ENCODE data around the gene PTPN21. TPM values are rescaled to one million over a fixed set of nuclear protein-coding genes. Genes with fewer than 3 reads are reported as not detected.

PTPN21 gene
- total RNA-seq, 1 experiment from 2014 or later = 7.4 TPM

- no peak for DNase-seq (ENCODE audit: low read depth)
Observed at GRCh38 chr14:88504602-88505001, 50.2 kb downstream of the PTPN21 start.

GRCh38 chr14:88503754-88504406 is 50.9 kb downstream of the PTPN21 start:
- no peak for DNase-seq (ENCODE audit: low read depth)

GRCh38 chr14:88502740-88503139 is 52.1 kb downstream of the PTPN21 start:
- DNase-seq (ENCODE audit: low read depth) = no peak

GRCh38 chr14:88500611-88501010 is 54.2 kb downstream of the PTPN21 start:
- no peak for DNase-seq (ENCODE audit: low read depth)

- DNase-seq (ENCODE audit: low read depth) = no peak
Observed at GRCh38 chr14:88499225-88499624, 55.6 kb downstream of the PTPN21 start.

GRCh38 chr14:88496414-88496813 is 58.4 kb downstream of the PTPN21 start:
- DNase-seq (ENCODE audit: low read depth) = no peak

- DNase-seq (ENCODE audit: low read depth) = no peak
Observed at GRCh38 chr14:88493392-88494185, 61.2 kb downstream of the PTPN21 start.

GRCh38 chr14:88492272-88493089 is 62.3 kb downstream of the PTPN21 start:
- DNase-seq (ENCODE audit: low read depth) = peak; percentile 62

GRCh38 chr14:88490168-88490567 is 64.6 kb downstream of the PTPN21 start:
- DNase-seq (ENCODE audit: low read depth) = no peak

GRCh38 chr14:88488897-88489296 is 65.9 kb downstream of the PTPN21 start:
- no peak for DNase-seq (ENCODE audit: low read depth)

- DNase-seq (ENCODE audit: low read depth) = no peak
Observed at GRCh38 chr14:88488081-88488480, 66.7 kb downstream of the PTPN21 start.

GRCh38 chr14:88482524-88482923 is 72.3 kb downstream of the PTPN21 start:
- no peak for DNase-seq (ENCODE audit: low read depth)

GRCh38 chr14:88481794-88482193 is 73.0 kb downstream of the PTPN21 start:
- no peak for DNase-seq (ENCODE audit: low read depth)

GRCh38 chr14:88481059-88481458 is 73.7 kb downstream of the PTPN21 start:
- no peak for DNase-seq (ENCODE audit: low read depth)

GRCh38 chr14:88479574-88479987 is 75.2 kb downstream of the PTPN21 start:
- no peak for DNase-seq (ENCODE audit: low read depth)

GRCh38 chr14:88478931-88479330 is 75.9 kb downstream of the PTPN21 start:
- no peak for DNase-seq (ENCODE audit: low read depth)

GRCh38 chr14:88477513-88478250 is 77.1 kb downstream of the PTPN21 start:
- DNase-seq (ENCODE audit: low read depth) = no peak

GRCh38 chr14:88476825-88477224 is 78.0 kb downstream of the PTPN21 start:
- DNase-seq (ENCODE audit: low read depth) = no peak

- no peak for DNase-seq (ENCODE audit: low read depth)
Observed at GRCh38 chr14:88476214-88476774, 78.5 kb downstream of the PTPN21 start.

GRCh38 chr14:88473791-88474190 is 81.0 kb downstream of the PTPN21 start:
- DNase-seq (ENCODE audit: low read depth) = no peak
